GM20000 (cell line): ENCODE results near the gene SLIT3.

ENCODE experiments used
- DNase-seq: peaks from one replicate; pipeline ENCODE4 v3.0.0; 2012; ENCODE audit warnings: low spot score
- CTCF ChIP-seq: IDR thresholded peaks from 2 replicates; pipeline ENCODE4 v1.5.1; 2012; ENCODE audit warnings: mild to moderate bottlenecking, control low read depth; ENCODE audit errors: extremely low read depth, missing control alignments

The SLIT3 gene

GRCh38 chr5:168892618-168893186, 408.2 kb downstream of the SLIT3 start:
- DNase-seq, result no peak
- TF ChIP-seq CTCF, result no peak

GRCh38 chr5:168890816-168891812, 409.8 kb downstream of the SLIT3 start:
- no peak for DNase-seq
- TF ChIP-seq CTCF, result no peak

GRCh38 chr5:168889039-168889438, 411.9 kb downstream of the SLIT3 start:
- TF ChIP-seq CTCF, result no peak
- no peak for DNase-seq

GRCh38 chr5:168887931-168888330, 413.0 kb downstream of the SLIT3 start:
- no peak for DNase-seq
- TF ChIP-seq CTCF, result no peak

GRCh38 chr5:168886157-168886556, 414.8 kb downstream of the SLIT3 start:
- no peak for DNase-seq
- no peak for TF ChIP-seq CTCF

- no peak for DNase-seq
- TF ChIP-seq CTCF, result no peak
Observed at GRCh38 chr5:168885324-168886120, 415.4 kb downstream of the SLIT3 start.
